Measurements from ENCODE around the gene PIP5KL1. TPM values are rescaled to one million over a fixed set of nuclear protein-coding genes. Genes with fewer than 3 reads are reported as not detected.
A peak's percentile ranks its signal among the peaks of the same experiment; 100 is the strongest.

The PIP5KL1 gene
- total and polyA plus RNA-seq, 2 of the 8 experiments (the other 6 are each of a cell fraction or from before 2014, with no cell fraction given) = 13.4 to 15.4 TPM

GRCh38 chr9:127977884-127978647, 47.5 kb upstream of the PIP5KL1 start (continued):
- TF ChIP-seq ATF2 (IDR thresholded peaks at IDR 0.05; ENCODE audit: low read length) (no peak), POLR2AphosphoS5 (IDR thresholded peaks at IDR 0.05; ENCODE audit: low read depth, low read length) (no peak), KDM1A (IDR thresholded peaks at IDR 0.05; ENCODE audit: borderline replicate concordance, low read length) (no peak), SIN3A (conservative IDR thresholded peaks at IDR 0.05 in 1 of 2, IDR thresholded peaks at IDR 0.05 in 1 of 2; ENCODE audit: low read depth in 1 of 2, low read length in 2 of 2) (0 out of 4 replicates have a peak, but pooled peaks of 1 of the 2 experiments have one; percentile 59), BCL11A (IDR thresholded peaks at IDR 0.05; ENCODE audit: low read depth in 2 of 2, low read length in 2 of 2) (no peak), SIX5 (IDR thresholded peaks at IDR 0.05; ENCODE audit: low read depth, low read length) (no peak), MAX (IDR thresholded peaks at IDR 0.05) (no peak), KDM5A (IDR thresholded peaks at IDR 0.05; ENCODE audit: low read length) (no peak), HDAC6 (IDR thresholded peaks at IDR 0.05; ENCODE audit: low read depth, low read length) (no peak), YY1 (IDR thresholded peaks at IDR 0.05; ENCODE audit: low read depth, low read length) (no peak), EZH2 (IDR thresholded peaks at IDR 0.05; ENCODE audit: low read depth, low read length, severe bottlenecking) (no peak), TAF1 (IDR thresholded peaks at IDR 0.05; ENCODE audit: low read depth, low read length) (peak; percentile 58; the same call in 1 of the 2 replicates), CTCF (IDR thresholded peaks at IDR 0.05; ENCODE audit: control extremely low read depth in 1 of 3, insufficient read depth in 1 of 3, low read depth in 1 of 3, low read length in 3 of 3) (peak in 1 of 3 experiments; percentile 28; a peak in 1 of 4 replicates)
